ENCODE data around the gene PMFBP1.

GRCh38 chr16:72124148-72124547, 47.8 kb downstream of the PMFBP1 start:
- TF ChIP-seq CTCF (IDR thresholded peaks at IDR 0.05) = no peak
- no peak for TF ChIP-seq MAX (IDR thresholded peaks at IDR 0.05; ENCODE audit: low read depth)
- no peak for TF ChIP-seq NFIC (IDR thresholded peaks at IDR 0.05; ENCODE audit: borderline replicate concordance)
- TF ChIP-seq ELF1 (IDR thresholded peaks at IDR 0.05) = no peak
- TF ChIP-seq SIN3A (IDR thresholded peaks at IDR 0.05; ENCODE audit: borderline replicate concordance, low read depth, low read length) = no peak
